Measurements from ENCODE around the gene TNPO3.

Gene TNPO3

GRCh38 chr7:128923411-128923800, 131.5 kb downstream of the TNPO3 start:
- POLR2A ChIA-PET: interaction anchor here (1.1 kb wide), 1 partner anchor 10 kb away, joined by 3 read pairs; no protein-coding TSS in a partner anchor
- TF ChIP-seq CTCF (IDR thresholded peaks at IDR 0.05; ENCODE audit: control extremely low read depth, extremely low read depth, low read depth, missing control alignments): no peak
- CTCF ChIA-PET: interaction anchor here (0.8 to 1.9 kb wide), 6 partner anchors 8 to 202 kb away, joined by 3 to 5 read pairs (median 3); no protein-coding TSS in a partner anchor
- DNase-seq (ENCODE audit: extremely low spot score): no peak

- DNase-seq (ENCODE audit: extremely low spot score): no peak
- TF ChIP-seq CTCF (IDR thresholded peaks at IDR 0.05; ENCODE audit: control extremely low read depth, extremely low read depth, low read depth, missing control alignments): no peak
- POLR2A ChIA-PET: interaction anchor here (0.7 kb wide), 1 partner anchor 35 kb away, joined by 4 read pairs; no protein-coding TSS in a partner anchor
- CTCF ChIA-PET: interaction anchor here (0.8 to 1.9 kb wide), 11 partner anchors 9 to 497 kb away, joined by 3 to 5 read pairs (median 3); no protein-coding TSS in a partner anchor
These were observed 132.2 kb downstream of the TNPO3 start for GRCh38 chr7:128922496-128923410.

- DNase-seq (ENCODE audit: extremely low spot score): no peak
- ChIA-PET CTCF (interaction anchor here (0.9 to 1.9 kb wide), 7 partner anchors 10 to 496 kb away, joined by 3 to 5 read pairs (median 4); no protein-coding TSS in a partner anchor), POLR2A (interaction anchor here (0.7 kb wide), 1 partner anchor 36 kb away, joined by 4 read pairs; no protein-coding TSS in a partner anchor)
- TF ChIP-seq CTCF (IDR thresholded peaks at IDR 0.05; ENCODE audit: control extremely low read depth, extremely low read depth, low read depth, missing control alignments): no peak
These were observed 133.0 kb downstream of the TNPO3 start for GRCh38 chr7:128921866-128922440.

- CTCF ChIA-PET: interaction anchor here (0.6 to 1.6 kb wide), 7 partner anchors 10 to 249 kb away, joined by 3 to 5 read pairs (median 3); partner anchors contain the start of gene KCP
- no peak for DNase-seq (ENCODE audit: extremely low spot score)
- TF ChIP-seq CTCF (IDR thresholded peaks at IDR 0.05; ENCODE audit: control extremely low read depth, extremely low read depth, low read depth, missing control alignments): no peak
- POLR2A ChIA-PET: no interaction called here
These were observed 133.9 kb downstream of the TNPO3 start for GRCh38 chr7:128920913-128921582.

- CTCF ChIA-PET: interaction anchor here (0.6 to 1.6 kb wide), 7 partner anchors 8 to 172 kb away, joined by 3 to 5 read pairs (median 3); partner anchors contain the start of gene KCP
- DNase-seq (ENCODE audit: extremely low spot score): no peak
- POLR2A ChIA-PET: interaction anchor here (1.7 kb wide), 1 partner anchor 20 kb away, joined by 4 read pairs; no protein-coding TSS in a partner anchor
- peak; percentile 19 for TF ChIP-seq CTCF (IDR thresholded peaks at IDR 0.05; ENCODE audit: control extremely low read depth, extremely low read depth, low read depth, missing control alignments)
These were observed 134.8 kb downstream of the TNPO3 start for GRCh38 chr7:128919881-128920799.
